Endothelial cell of umbilical vein (primary cell): Measurements from ENCODE around the gene AQR.

ENCODE experiments used
- CTCF ChIP-seq, 2 donors: IDR thresholded peaks; 1 replicate in 1 of 2; 2 replicates in 1 of 2; pipeline ENCODE4 v1.5.1; 2011; ENCODE audit warnings: low read length in 2 of 2, mild to moderate bottlenecking in 2 of 2, moderate library complexity in 2 of 2, control low read depth in 1 of 2, inconsistent platforms in 1 of 2, low read depth in 1 of 2; ENCODE audit not compliant: insufficient read depth in 1 of 2; ENCODE audit errors: extremely low read depth in 1 of 2
- EZH2 ChIP-seq: IDR thresholded peaks from 2 replicates; pipeline ENCODE4 v1.6.1; 2012; ENCODE audit warnings: borderline replicate concordance, low read depth, mild to moderate bottlenecking, moderate library complexity, low read length, inconsistent platforms; ENCODE audit not compliant: severe bottlenecking
- FOS ChIP-seq: IDR thresholded peaks from 2 replicates; pipeline ENCODE4 v1.6.1; 2011; ENCODE audit warnings: mild to moderate bottlenecking, low read length, moderate library complexity, borderline replicate concordance; ENCODE audit not compliant: insufficient read depth
- MAX ChIP-seq: IDR thresholded peaks from 2 replicates; pipeline ENCODE4 v1.6.1; 2011; ENCODE audit not compliant: insufficient read depth, insufficient read length
- MYC ChIP-seq: IDR thresholded peaks from one replicate; pipeline ENCODE4 v1.6.1; 2011; ENCODE audit warnings: mild to moderate bottlenecking, low read depth, low read length
- POLR2A ChIP-seq: IDR thresholded peaks from 2 replicates; pipeline ENCODE4 v1.6.1; 2012; ENCODE audit warnings: low read depth, mild to moderate bottlenecking, control low read depth, low read length
- POLR2AphosphoS5 ChIP-seq: IDR thresholded peaks from 2 replicates; pipeline ENCODE4 v1.6.1; 2012; ENCODE audit warnings: low read depth, mild to moderate bottlenecking, control low read depth, low read length, moderate library complexity; ENCODE audit not compliant: insufficient read depth

- TF ChIP-seq CTCF (IDR thresholded peaks at IDR 0.05; ENCODE audit: extremely low read depth in 1 of 2, insufficient read depth in 1 of 2, low read depth in 1 of 2, low read length in 2 of 2) (no peak), EZH2 (no peak), POLR2A (no peak), POLR2AphosphoS5 (no peak), MYC (no peak), FOS (no peak), MAX (no peak)
These were observed 147.7 kb downstream of the AQR start for GRCh38 chr15:34821831-34822230.
